SK-N-SH treated with all-trans-retinoic acid at 6 μM for 48 hours (cell line): ENCODE data around the gene IFT27.

Source experiments
- ATAC-seq: fragments of 200-7000 bp; cut with Tn5 transposase; 3 replicates; pipeline ENCODE4 v1.9.1; 2020; ENCODE audit warnings: mild to moderate bottlenecking, moderate library complexity
- ARNTL ChIP-seq: fragments of 450-650 bp; formaldehyde crosslinking; IDR thresholded peaks from 2 replicates; pipeline ENCODE4 v1.5.0; 2020; ENCODE audit warnings: low read depth, mild to moderate bottlenecking, moderate library complexity, borderline replicate concordance
- BACH2 ChIP-seq: fragments of 250-450 bp; sonication (Bioruptor Pico); IDR thresholded peaks from 2 replicates; pipeline ENCODE4 v1.9.0; 2021; ENCODE audit warnings: mild to moderate bottlenecking, borderline replicate concordance
- CSDC2 ChIP-seq: fragments of 250-450 bp; sonication (Bioruptor Pico); IDR thresholded peaks from 2 replicates; pipeline ENCODE4 v1.5.0; 2020; ENCODE audit warnings: mild to moderate bottlenecking, moderate library complexity
- CSRNP3 ChIP-seq: fragments of 250-450 bp; sonication (Bioruptor Pico); IDR thresholded peaks from 2 replicates; pipeline ENCODE4 v1.5.1; 2021; ENCODE audit warnings: mild to moderate bottlenecking, moderate library complexity
- ESRRG ChIP-seq: fragments of 250-450 bp; sonication (Bioruptor Pico); IDR thresholded peaks from 2 replicates; pipeline ENCODE4 v1.6.1; 2021; ENCODE audit warnings: mild to moderate bottlenecking
- GLIS3 ChIP-seq: fragments of 250-450 bp; sonication (Bioruptor Pico); IDR thresholded peaks from 2 replicates; pipeline ENCODE4 v1.5.0; 2020; ENCODE audit warnings: mild to moderate bottlenecking, moderate library complexity
- ISL1 ChIP-seq: fragments of 250-450 bp; sonication (Bioruptor Pico); IDR thresholded peaks from 2 replicates; pipeline ENCODE4 v2.1.2; 2022; ENCODE audit warnings: mild to moderate bottlenecking, moderate library complexity
- OSR1 ChIP-seq: fragments of 250-450 bp; sonication (Bioruptor Pico); IDR thresholded peaks from 2 replicates; pipeline ENCODE4 v1.8.0; 2022; ENCODE audit warnings: moderate library complexity, mild to moderate bottlenecking, inconsistent platforms
- PATZ1 ChIP-seq: fragments of 250-450 bp; sonication (Bioruptor Pico); IDR thresholded peaks from 2 replicates; pipeline ENCODE4 v1.8.0; 2020; ENCODE audit warnings: mild to moderate bottlenecking, moderate library complexity, borderline replicate concordance
- PPARA ChIP-seq: fragments of 250-450 bp; sonication (Bioruptor Pico); IDR thresholded peaks from 2 replicates; pipeline ENCODE4 v1.5.0; 2020; ENCODE audit warnings: mild to moderate bottlenecking, borderline replicate concordance
- RARB ChIP-seq: fragments of 250-450 bp; sonication (Bioruptor Pico); IDR thresholded peaks from 2 replicates; pipeline ENCODE4 v1.8.0; 2021; ENCODE audit warnings: mild to moderate bottlenecking, moderate library complexity
- SNAI2 ChIP-seq: fragments of 250-450 bp; sonication (Bioruptor Pico); IDR thresholded peaks from 2 replicates; pipeline ENCODE4 v1.5.0; 2020; ENCODE audit warnings: mild to moderate bottlenecking, moderate library complexity
- TCF4 ChIP-seq: fragments of 250-450 bp; sonication (Bioruptor Pico); IDR thresholded peaks from 2 replicates; pipeline ENCODE4 v1.8.0; 2021; ENCODE audit warnings: mild to moderate bottlenecking, moderate library complexity, borderline replicate concordance
- TOX ChIP-seq: fragments of 250-450 bp; sonication (Bioruptor Pico); IDR thresholded peaks from 2 replicates; pipeline ENCODE4 v1.8.0; 2021; ENCODE audit warnings: mild to moderate bottlenecking, moderate library complexity, borderline replicate concordance
- TSHZ2 ChIP-seq: fragments of 250-450 bp; sonication (Bioruptor Pico); IDR thresholded peaks from 2 replicates; pipeline ENCODE4 v1.5.0; 2020; ENCODE audit warnings: mild to moderate bottlenecking, moderate library complexity
- ZC3H10 ChIP-seq: fragments of 250-450 bp; sonication (Bioruptor Pico); IDR thresholded peaks from 2 replicates; pipeline ENCODE4 v1.5.1; 2021; ENCODE audit warnings: mild to moderate bottlenecking, moderate library complexity
- ZFP3 ChIP-seq: fragments of 250-450 bp; sonication (Bioruptor Pico); IDR thresholded peaks from 2 replicates; pipeline ENCODE4 v1.5.0; 2020; ENCODE audit warnings: mild to moderate bottlenecking, moderate library complexity
- ZFP30 ChIP-seq: fragments of 450-650 bp; formaldehyde crosslinking; IDR thresholded peaks from 2 replicates; pipeline ENCODE4 v1.5.0; 2022; ENCODE audit warnings: mild to moderate bottlenecking, moderate library complexity
- ZNF565 ChIP-seq: fragments of 450-650 bp; formaldehyde crosslinking; conservative IDR thresholded peaks from 2 replicates; pipeline ENCODE4 v1.5.0; 2020; ENCODE audit warnings: low read depth, mild to moderate bottlenecking, moderate library complexity
- ZNF70 ChIP-seq: fragments of 450-650 bp; formaldehyde crosslinking; IDR thresholded peaks from 2 replicates; pipeline ENCODE4 v1.5.0; 2020; ENCODE audit warnings: mild to moderate bottlenecking, moderate library complexity
- ZNF8 ChIP-seq: fragments of 450-650 bp; formaldehyde crosslinking; IDR thresholded peaks from 2 replicates; pipeline ENCODE4 v1.5.0; 2020; ENCODE audit warnings: mild to moderate bottlenecking, moderate library complexity
- TF ChIP-seq, protein P1 (sequence below): fragments of 250-450 bp; sonication (Bioruptor Pico); IDR thresholded peaks from 2 replicates; pipeline ENCODE4 v1.8.0; 2021; ENCODE audit warnings: low read depth, mild to moderate bottlenecking, moderate library complexity, borderline replicate concordance

IFT27 gene

GRCh38 chr22:36743591-36744412 is 32.1 kb downstream of the IFT27 start:
- TF ChIP-seq ZNF565 (CRISPR knock-in tag) = no peak
- ATAC-seq = peak; percentile 31; the same call in 1 of the 3 replicates

GRCh38 chr22:36743011-36743410 is 32.9 kb downstream of the IFT27 start:
- no peak for ATAC-seq
- TF ChIP-seq ZFP3 (no peak), BACH2 (CRISPR knock-in tag) (no peak), ZFP30 (CRISPR knock-in tag) (no peak), PATZ1 (CRISPR knock-in tag) (no peak), ZC3H10 (CRISPR knock-in tag) (no peak), PPARA (CRISPR knock-in tag) (no peak), CSDC2 (CRISPR knock-in tag) (no peak), ESRRG (CRISPR knock-in tag) (no peak), ZNF565 (CRISPR knock-in tag) (no peak), CSRNP3 (no peak), SNAI2 (CRISPR knock-in tag) (no peak), TOX (CRISPR knock-in tag) (no peak), TCF4 (CRISPR knock-in tag) (no peak), RARB (CRISPR knock-in tag) (no peak), ZNF8 (CRISPR knock-in tag) (no peak), OSR1 (CRISPR knock-in tag) (no peak), ISL1 (CRISPR knock-in tag) (no peak), ARNTL (no peak), ZNF70 (no peak)

DNA sequence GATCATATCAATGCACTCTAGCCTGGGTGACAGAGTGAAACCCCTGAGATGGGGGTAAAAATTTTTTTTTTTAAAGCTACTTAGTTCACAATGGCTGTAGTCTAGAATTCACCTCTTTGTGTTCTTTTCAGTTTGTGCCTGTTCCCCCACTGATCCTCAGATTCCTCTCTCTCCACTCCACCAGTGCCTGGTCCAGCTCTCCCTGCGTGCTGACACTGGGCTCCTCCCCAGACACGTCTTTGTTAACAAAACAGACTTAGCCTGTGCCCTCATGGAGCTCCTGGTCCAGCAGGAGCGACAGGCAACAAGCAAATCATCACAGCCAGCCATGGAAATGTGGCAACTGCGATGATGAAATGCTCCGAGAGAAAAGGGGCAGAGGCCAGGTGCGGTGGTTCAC is 34.0 kb downstream of the IFT27 start:
- no peak for TF ChIP-seq BACH2 (CRISPR knock-in tag)
- TF ChIP-seq RARB (CRISPR knock-in tag) = no peak
- no peak for TF ChIP-seq TOX (CRISPR knock-in tag)
- TF ChIP-seq ZNF70 = no peak
- no peak for TF ChIP-seq TCF4 (CRISPR knock-in tag)
- no peak for TF ChIP-seq ZFP30 (CRISPR knock-in tag)
- TF ChIP-seq ZFP3 = no peak
- no peak for TF ChIP-seq ISL1 (CRISPR knock-in tag)
- no peak for TF ChIP-seq ARNTL
- no peak for TF ChIP-seq TSHZ2 (CRISPR knock-in tag)
- no peak for TF ChIP-seq ZC3H10 (CRISPR knock-in tag)
- TF ChIP-seq, protein P1, sequence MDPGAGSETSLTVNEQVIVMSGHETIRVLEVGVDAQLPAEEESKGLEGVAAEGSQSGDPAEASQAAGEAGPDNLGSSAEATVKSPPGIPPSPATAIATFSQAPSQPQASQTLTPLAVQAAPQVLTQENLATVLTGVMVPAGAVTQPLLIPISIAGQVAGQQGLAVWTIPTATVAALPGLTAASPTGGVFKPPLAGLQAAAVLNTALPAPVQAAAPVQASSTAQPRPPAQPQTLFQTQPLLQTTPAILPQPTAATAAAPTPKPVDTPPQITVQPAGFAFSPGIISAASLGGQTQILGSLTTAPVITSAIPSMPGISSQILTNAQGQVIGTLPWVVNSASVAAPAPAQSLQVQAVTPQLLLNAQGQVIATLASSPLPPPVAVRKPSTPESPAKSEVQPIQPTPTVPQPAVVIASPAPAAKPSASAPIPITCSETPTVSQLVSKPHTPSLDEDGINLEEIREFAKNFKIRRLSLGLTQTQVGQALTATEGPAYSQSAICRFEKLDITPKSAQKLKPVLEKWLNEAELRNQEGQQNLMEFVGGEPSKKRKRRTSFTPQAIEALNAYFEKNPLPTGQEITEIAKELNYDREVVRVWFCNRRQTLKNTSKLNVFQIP (CRISPR knock-in tag) = no peak
- TF ChIP-seq GLIS3 = no peak
- TF ChIP-seq CSDC2 (CRISPR knock-in tag) = no peak
- no peak for TF ChIP-seq SNAI2 (CRISPR knock-in tag)
- no peak for ATAC-seq
